ENCODE data around the gene ST7. TPM values are rescaled to one million over a fixed set of nuclear protein-coding genes. Genes with fewer than 3 reads are reported as not detected.

The ST7 gene
- total RNA-seq, 2 donors from 2014 or later = 24.6 to 34.3 TPM

GRCh38 chr7:117249696-117250095, 296.4 kb downstream of the ST7 start:
- WGBS, 2 donors = 56 to 66% methylated on average over 5 of the region's 5 CpGs
- TF ChIP-seq CTCF (IDR thresholded peaks at IDR 0.05) = no peak
- no peak for TF ChIP-seq POLR2A (IDR thresholded peaks at IDR 0.05)
- H3K4me3 ChIP-seq = no peak overlapping the region
- no peak for DNase-seq
- H3K9me3 ChIP-seq = no peaks in the 10 kb centered on the region
- intact Hi-C loops (cut with DNase I) = no loop called here
- no peaks in the 10 kb centered on the region for H3K4me1 ChIP-seq
- no peak overlapping the region for H3K27ac ChIP-seq
- H3K36me3 ChIP-seq (replicated peaks in 1 of 2; ENCODE audit: insufficient read depth in 1 of 2, low read depth in 2 of 2) = no peaks in the 10 kb centered on the region
- no peaks in the 10 kb centered on the region for H3K27me3 ChIP-seq
- no peak for ATAC-seq

GRCh38 chr7:117250245-117250644, 296.9 kb downstream of the ST7 start:
- H3K9me3 ChIP-seq = no peaks in the 10 kb centered on the region
- no peak for ATAC-seq
- no peaks in the 10 kb centered on the region for H3K4me1 ChIP-seq
- no peak overlapping the region for H3K4me3 ChIP-seq
- H3K36me3 ChIP-seq (replicated peaks in 1 of 2; ENCODE audit: insufficient read depth in 1 of 2, low read depth in 2 of 2) = no peaks in the 10 kb centered on the region
- H3K27ac ChIP-seq = no peak overlapping the region
- no peak for DNase-seq
- intact Hi-C loops (cut with DNase I) = no loop called here
- TF ChIP-seq CTCF (IDR thresholded peaks at IDR 0.05) = no peak
- no peak for TF ChIP-seq POLR2A (IDR thresholded peaks at IDR 0.05)
- H3K27me3 ChIP-seq = no peaks in the 10 kb centered on the region

GRCh38 chr7:117250801-117251200, 297.5 kb downstream of the ST7 start:
- Histone ChIP-seq H3K4me1 (no peaks in the 10 kb centered on the region), H3K4me3 (no peak overlapping the region), H3K27ac (no peak overlapping the region), H3K9me3 (no peaks in the 10 kb centered on the region), H3K27me3 (no peaks in the 10 kb centered on the region), H3K36me3 (replicated peaks in 1 of 2; ENCODE audit: insufficient read depth in 1 of 2, low read depth in 2 of 2) (no peaks in the 10 kb centered on the region)
- TF ChIP-seq CTCF (IDR thresholded peaks at IDR 0.05) (no peak), POLR2A (IDR thresholded peaks at IDR 0.05) (no peak)
- DNase-seq (no peak), ATAC-seq (no peak)
- intact Hi-C loops (cut with DNase I) = no loop called here
- WGBS, 2 donors = 60 to 64% methylated on average over 4 of the region's 4 CpGs

- intact Hi-C loops (cut with DNase I) = no loop called here
- TF ChIP-seq CTCF (IDR thresholded peaks at IDR 0.05) (no peak), POLR2A (IDR thresholded peaks at IDR 0.05) (no peak)
Measured at GRCh38 chr7:117251687-117252086, 298.4 kb downstream of the ST7 start.

GRCh38 chr7:117259615-117260014, 306.3 kb downstream of the ST7 start:
- no peaks in the 10 kb centered on the region for H3K9me3 ChIP-seq
- no peak overlapping the region for H3K4me3 ChIP-seq
- no peak for TF ChIP-seq POLR2A (IDR thresholded peaks at IDR 0.05)
- no peak for TF ChIP-seq CTCF (IDR thresholded peaks at IDR 0.05)

More at GRCh38 chr7:117251687-117252086, 298.4 kb downstream of the ST7 start:
- DNase-seq (no peak), ATAC-seq (no peak)
- Histone ChIP-seq H3K36me3 (replicated peaks in 1 of 2; ENCODE audit: insufficient read depth in 1 of 2, low read depth in 2 of 2) (no peaks in the 10 kb centered on the region), H3K4me1 (no peaks in the 10 kb centered on the region), H3K27ac (no peak overlapping the region), H3K27me3 (no peaks in the 10 kb centered on the region), H3K9me3 (no peaks in the 10 kb centered on the region), H3K4me3 (no peak overlapping the region)
- WGBS, 2 donors = 84 to 92% methylated on average over 4 of the region's 4 CpGs

More at GRCh38 chr7:117259615-117260014, 306.3 kb downstream of the ST7 start:
- ATAC-seq = no peak
- Histone ChIP-seq H3K36me3 (replicated peaks in 1 of 2; ENCODE audit: insufficient read depth in 1 of 2, low read depth in 2 of 2) (no peaks in the 10 kb centered on the region), H3K4me1 (no peaks in the 10 kb centered on the region), H3K27me3 (no peaks in the 10 kb centered on the region), H3K27ac (no peak overlapping the region)
- 36 to 70% methylated on average over 1 of the region's 1 CpG for whole genome bisulfite sequencing, 2 donors
- no peak for DNase-seq
- intact Hi-C loops (cut with DNase I) = no loop called here
